Fibroblast of lung (primary cell): Measurements from ENCODE around the gene CALN1. TPM values are rescaled to one million over a fixed set of nuclear protein-coding genes. Genes with fewer than 3 reads are reported as not detected.

Experiments used
- DNase-seq, 2 donors: peaks; one replicate each; pipeline versions ENCODE4 v3.0.0 to v3.0.0-alpha.2; 2010; ENCODE audit warnings: low read depth in 2 of 2
- H2AFZ ChIP-seq: 2 replicates; pipeline ENCODE4 v1.5.1; 2012; ENCODE audit warnings: low read length, control low read depth, inconsistent platforms
- H3K27ac ChIP-seq: 2 replicates; pipeline ENCODE4 v1.5.1; 2011; ENCODE audit warnings: low read length, control low read depth; ENCODE audit not compliant: insufficient read depth
- H3K27me3 ChIP-seq: 2 replicates; pipeline ENCODE4 v1.5.1; 2011; ENCODE audit warnings: mild to moderate bottlenecking, low read length; ENCODE audit not compliant: control insufficient read depth, insufficient read depth
- H3K36me3 ChIP-seq: 2 replicates; pipeline ENCODE4 v1.5.1; 2011; ENCODE audit warnings: low read length; ENCODE audit not compliant: control insufficient read depth, insufficient read depth
- H3K4me1 ChIP-seq: 2 replicates; pipeline ENCODE4 v1.5.1; 2011; ENCODE audit warnings: low read length; ENCODE audit not compliant: control insufficient read depth, insufficient read depth; ENCODE audit errors: extremely low read depth
- H3K4me2 ChIP-seq: 2 replicates; pipeline ENCODE4 v1.5.1; 2011; ENCODE audit warnings: low read length, control low read depth; ENCODE audit not compliant: insufficient read depth; ENCODE audit errors: extremely low read depth
- H3K4me3 ChIP-seq, 4 experiments: fragments of 200-600 bp in 1 of 4; sonication (generic) in 1 of 4; replicated peaks in 1 of 4; 2 replicates each; pipeline ENCODE4 v1.5.1; 2011 to 2016; ENCODE audit warnings: low read length in 4 of 4, low read depth in 3 of 4, mild to moderate bottlenecking in 3 of 4, control low read depth in 2 of 4, inconsistent platforms in 1 of 4, mixed read lengths in 1 of 4; ENCODE audit not compliant: insufficient read depth in 1 of 4; ENCODE audit errors: control extremely low read depth in 1 of 4
- H3K79me2 ChIP-seq: 2 replicates; pipeline ENCODE4 v1.5.1; 2012; ENCODE audit warnings: mild to moderate bottlenecking, low read length, inconsistent platforms; ENCODE audit not compliant: control insufficient read depth, insufficient read depth
- H3K9ac ChIP-seq: 2 replicates; pipeline ENCODE4 v1.5.1; 2011; ENCODE audit warnings: mild to moderate bottlenecking, low read length, control low read depth; ENCODE audit not compliant: insufficient read depth
- H3K9me3 ChIP-seq: 2 replicates; pipeline ENCODE4 v1.5.1; 2012; ENCODE audit warnings: low read depth, low read length; ENCODE audit not compliant: control insufficient read depth, insufficient read depth
- H4K20me1 ChIP-seq: 2 replicates; pipeline ENCODE4 v1.5.1; 2011; ENCODE audit warnings: low read length; ENCODE audit not compliant: control insufficient read depth, insufficient read depth; ENCODE audit errors: extremely low read depth
- CTCF ChIP-seq, 2 donors: IDR thresholded peaks in 1 of 2; conservative IDR thresholded peaks in 1 of 2; 1 replicate in 1 of 2; 2 replicates in 1 of 2; pipeline ENCODE4 v1.5.1; 2011 to 2012; ENCODE audit warnings: low read length in 2 of 2, control low read depth in 1 of 2, inconsistent platforms in 1 of 2, low read depth in 1 of 2, mild to moderate bottlenecking in 1 of 2
- EZH2 ChIP-seq: IDR thresholded peaks from 2 replicates; pipeline ENCODE4 v1.5.1; 2012; ENCODE audit warnings: low read length, control low read depth, mild to moderate bottlenecking; ENCODE audit errors: missing control alignments
- polyA plus RNA-seq, 2 donors: library from polyadenylated mRNA; depleted of rRNA in 1 of 2; stranded (reverse) in 1 of 2; unstranded in 1 of 2; fragments of >200 nt; gene quantifications; 2 replicates each; pipeline ENCODE4 v1.2.1, GENCODE V29; 2011 to 2012; ENCODE audit warnings: missing spikeins in 1 of 2
- total RNA-seq: library from RNA; depleted of rRNA; stranded (reverse); fragments of >200 nt; gene quantifications from 2 replicates; pipeline ENCODE4 v1.2.1, GENCODE V29; 2014

The CALN1 gene
- total and polyA plus RNA-seq, 2 donors (not counting 1 experiment from before 2014, with no cell fraction given): not detected

GRCh38 chr7:72308986-72309385, 103.2 kb downstream of the CALN1 start:
- Histone ChIP-seq H3K79me2 (no peaks in the 10 kb centered on the region), H3K9ac (no peak overlapping the region), H3K36me3 (no peaks in the 10 kb centered on the region), H3K4me1 (no peaks in the 10 kb centered on the region), H3K27me3 (no peaks in the 10 kb centered on the region), H4K20me1 (no peaks in the 10 kb centered on the region), H3K9me3 (no peaks in the 10 kb centered on the region), H3K27ac (no peak overlapping the region), H3K4me3 (no peak overlapping the region), H2AFZ (no peak overlapping the region), H3K4me2 (no peak overlapping the region)
- no peak for DNase-seq
- TF ChIP-seq CTCF (conservative IDR thresholded peaks at IDR 0.05 in 1 of 2, IDR thresholded peaks at IDR 0.05 in 1 of 2; ENCODE audit: low read depth in 1 of 2, low read length in 2 of 2): no peak
- TF ChIP-seq EZH2: no peak

GRCh38 chr7:72307566-72307965, 104.6 kb downstream of the CALN1 start:
- Histone ChIP-seq H3K4me1 (no peaks in the 10 kb centered on the region), H2AFZ (no peak overlapping the region), H3K4me3 (no peak overlapping the region), H3K4me2 (no peak overlapping the region), H3K36me3 (no peaks in the 10 kb centered on the region), H3K27me3 (no peaks in the 10 kb centered on the region), H3K9ac (no peak overlapping the region), H3K27ac (no peak overlapping the region), H4K20me1 (no peaks in the 10 kb centered on the region), H3K79me2 (no peaks in the 10 kb centered on the region), H3K9me3 (no peaks in the 10 kb centered on the region)
- no peak for DNase-seq
- TF ChIP-seq CTCF (conservative IDR thresholded peaks at IDR 0.05 in 1 of 2, IDR thresholded peaks at IDR 0.05 in 1 of 2; ENCODE audit: low read depth in 1 of 2, low read length in 2 of 2): no peak
- TF ChIP-seq EZH2: no peak

- no peaks in the 10 kb centered on the region for H3K9me3 ChIP-seq
- H3K4me2 ChIP-seq: no peak overlapping the region
- H3K36me3 ChIP-seq: no peaks in the 10 kb centered on the region
- DNase-seq: no peak
- no peaks in the 10 kb centered on the region for H4K20me1 ChIP-seq
- no peaks in the 10 kb centered on the region for H3K79me2 ChIP-seq
- H3K9ac ChIP-seq: no peak overlapping the region
- H3K27me3 ChIP-seq: no peaks in the 10 kb centered on the region
- H3K27ac ChIP-seq: no peak overlapping the region
- H3K4me3 ChIP-seq: no peak overlapping the region
- H3K4me1 ChIP-seq: no peaks in the 10 kb centered on the region
- H2AFZ ChIP-seq: no peak overlapping the region
- TF ChIP-seq EZH2 (no peak), CTCF (conservative IDR thresholded peaks at IDR 0.05 in 1 of 2, IDR thresholded peaks at IDR 0.05 in 1 of 2; ENCODE audit: low read depth in 1 of 2, low read length in 2 of 2) (no peak)
Measured at GRCh38 chr7:72298912-72299311, 113.2 kb downstream of the CALN1 start.
